ENCODE data around the gene PANK4. TPM values are rescaled to one million over a fixed set of nuclear protein-coding genes. Genes with fewer than 3 reads are reported as not detected.

Gene PANK4
- polyA plus RNA-seq, 2 of the 4 experiments (the other 2 are of a cell fraction), result 8.1 to 13.8 TPM

DNA sequence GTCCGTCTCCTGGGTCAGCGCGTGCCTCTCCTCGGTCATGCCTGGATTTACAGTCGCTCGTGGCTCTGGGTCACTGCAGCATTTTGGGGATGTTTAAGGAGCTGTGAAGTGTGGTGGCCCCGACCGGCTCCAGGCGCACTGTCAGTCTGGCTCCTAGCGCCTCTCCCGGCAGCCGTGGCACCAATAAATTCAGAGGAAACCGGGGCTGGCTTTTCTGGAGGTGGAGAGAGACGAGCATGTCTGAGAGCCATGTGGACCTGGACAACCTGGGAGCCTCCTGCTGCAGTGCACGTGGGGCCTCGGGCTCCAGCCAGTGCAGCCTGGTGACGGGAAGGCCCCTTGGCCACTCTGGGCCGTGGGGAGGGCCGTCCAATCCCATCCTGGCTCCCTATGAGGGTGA, 33.2 kb downstream of the PANK4 start:
- TF ChIP-seq RAD21 (conservative IDR thresholded peaks at IDR 0.05 in 1 of 2, IDR thresholded peaks at IDR 0.05 in 1 of 2) (no peak), ZSCAN20 (CRISPR knock-in tag; IDR thresholded peaks at IDR 0.05) (no peak), HDAC2 (IDR thresholded peaks at IDR 0.05) (no peak), HOXB13 (CRISPR knock-in tag; IDR thresholded peaks at IDR 0.05; ENCODE audit: low read depth) (no peak), HOXA7 (CRISPR knock-in tag; IDR thresholded peaks at IDR 0.05) (no peak), EP300 (IDR thresholded peaks at IDR 0.05) (no peak), FOXS1 (CRISPR knock-in tag; IDR thresholded peaks at IDR 0.05) (no peak), ESRRA (IDR thresholded peaks at IDR 0.05; ENCODE audit: borderline replicate concordance, low read length) (no peak), E2F6 (IDR thresholded peaks at IDR 0.05; ENCODE audit: borderline replicate concordance, low read depth) (no peak), CBX2 (IDR thresholded peaks at IDR 0.05; ENCODE audit: borderline replicate concordance, low read depth) (no peak), CHD4 (IDR thresholded peaks at IDR 0.05; ENCODE audit: borderline replicate concordance) (no peak), POLR2A (IDR thresholded peaks at IDR 0.05; ENCODE audit: low read length) (no peak), NFE2L2 (conservative IDR thresholded peaks at IDR 0.05; ENCODE audit: low read length) (no peak), RNF2 (IDR thresholded peaks at IDR 0.05; ENCODE audit: borderline replicate concordance, low read depth) (no peak), JUN (IDR thresholded peaks at IDR 0.05) (no peak)
- TF ChIP-seq, protein P1, sequence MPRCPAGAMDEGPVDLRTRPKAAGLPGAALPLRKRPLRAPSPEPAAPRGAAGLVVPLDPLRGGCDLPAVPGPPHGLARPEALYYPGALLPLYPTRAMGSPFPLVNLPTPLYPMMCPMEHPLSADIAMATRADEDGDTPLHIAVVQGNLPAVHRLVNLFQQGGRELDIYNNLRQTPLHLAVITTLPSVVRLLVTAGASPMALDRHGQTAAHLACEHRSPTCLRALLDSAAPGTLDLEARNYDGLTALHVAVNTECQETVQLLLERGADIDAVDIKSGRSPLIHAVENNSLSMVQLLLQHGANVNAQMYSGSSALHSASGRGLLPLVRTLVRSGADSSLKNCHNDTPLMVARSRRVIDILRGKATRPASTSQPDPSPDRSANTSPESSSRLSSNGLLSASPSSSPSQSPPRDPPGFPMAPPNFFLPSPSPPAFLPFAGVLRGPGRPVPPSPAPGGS (IDR thresholded peaks at IDR 0.05), result no peak
- TF ChIP-seq, protein P2, sequence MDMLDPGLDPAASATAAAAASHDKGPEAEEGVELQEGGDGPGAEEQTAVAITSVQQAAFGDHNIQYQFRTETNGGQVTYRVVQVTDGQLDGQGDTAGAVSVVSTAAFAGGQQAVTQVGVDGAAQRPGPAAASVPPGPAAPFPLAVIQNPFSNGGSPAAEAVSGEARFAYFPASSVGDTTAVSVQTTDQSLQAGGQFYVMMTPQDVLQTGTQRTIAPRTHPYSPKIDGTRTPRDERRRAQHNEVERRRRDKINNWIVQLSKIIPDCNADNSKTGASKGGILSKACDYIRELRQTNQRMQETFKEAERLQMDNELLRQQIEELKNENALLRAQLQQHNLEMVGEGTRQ (IDR thresholded peaks at IDR 0.05), result no peak
- TF ChIP-seq, protein P3, sequence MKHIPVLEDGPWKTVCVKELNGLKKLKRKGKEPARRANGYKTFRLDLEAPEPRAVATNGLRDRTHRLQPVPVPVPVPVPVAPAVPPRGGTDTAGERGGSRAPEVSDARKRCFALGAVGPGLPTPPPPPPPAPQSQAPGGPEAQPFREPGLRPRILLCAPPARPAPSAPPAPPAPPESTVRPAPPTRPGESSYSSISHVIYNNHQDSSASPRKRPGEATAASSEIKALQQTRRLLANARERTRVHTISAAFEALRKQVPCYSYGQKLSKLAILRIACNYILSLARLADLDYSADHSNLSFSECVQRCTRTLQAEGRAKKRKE (CRISPR knock-in tag; IDR thresholded peaks at IDR 0.05; ENCODE audit: low read depth), result no peak
- TF ChIP-seq, protein P4, sequence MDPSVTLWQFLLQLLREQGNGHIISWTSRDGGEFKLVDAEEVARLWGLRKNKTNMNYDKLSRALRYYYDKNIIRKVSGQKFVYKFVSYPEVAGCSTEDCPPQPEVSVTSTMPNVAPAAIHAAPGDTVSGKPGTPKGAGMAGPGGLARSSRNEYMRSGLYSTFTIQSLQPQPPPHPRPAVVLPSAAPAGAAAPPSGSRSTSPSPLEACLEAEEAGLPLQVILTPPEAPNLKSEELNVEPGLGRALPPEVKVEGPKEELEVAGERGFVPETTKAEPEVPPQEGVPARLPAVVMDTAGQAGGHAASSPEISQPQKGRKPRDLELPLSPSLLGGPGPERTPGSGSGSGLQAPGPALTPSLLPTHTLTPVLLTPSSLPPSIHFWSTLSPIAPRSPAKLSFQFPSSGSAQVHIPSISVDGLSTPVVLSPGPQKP (IDR thresholded peaks at IDR 0.05; ENCODE audit: low read depth, low read length), result no peak
- TF ChIP-seq, protein P5, sequence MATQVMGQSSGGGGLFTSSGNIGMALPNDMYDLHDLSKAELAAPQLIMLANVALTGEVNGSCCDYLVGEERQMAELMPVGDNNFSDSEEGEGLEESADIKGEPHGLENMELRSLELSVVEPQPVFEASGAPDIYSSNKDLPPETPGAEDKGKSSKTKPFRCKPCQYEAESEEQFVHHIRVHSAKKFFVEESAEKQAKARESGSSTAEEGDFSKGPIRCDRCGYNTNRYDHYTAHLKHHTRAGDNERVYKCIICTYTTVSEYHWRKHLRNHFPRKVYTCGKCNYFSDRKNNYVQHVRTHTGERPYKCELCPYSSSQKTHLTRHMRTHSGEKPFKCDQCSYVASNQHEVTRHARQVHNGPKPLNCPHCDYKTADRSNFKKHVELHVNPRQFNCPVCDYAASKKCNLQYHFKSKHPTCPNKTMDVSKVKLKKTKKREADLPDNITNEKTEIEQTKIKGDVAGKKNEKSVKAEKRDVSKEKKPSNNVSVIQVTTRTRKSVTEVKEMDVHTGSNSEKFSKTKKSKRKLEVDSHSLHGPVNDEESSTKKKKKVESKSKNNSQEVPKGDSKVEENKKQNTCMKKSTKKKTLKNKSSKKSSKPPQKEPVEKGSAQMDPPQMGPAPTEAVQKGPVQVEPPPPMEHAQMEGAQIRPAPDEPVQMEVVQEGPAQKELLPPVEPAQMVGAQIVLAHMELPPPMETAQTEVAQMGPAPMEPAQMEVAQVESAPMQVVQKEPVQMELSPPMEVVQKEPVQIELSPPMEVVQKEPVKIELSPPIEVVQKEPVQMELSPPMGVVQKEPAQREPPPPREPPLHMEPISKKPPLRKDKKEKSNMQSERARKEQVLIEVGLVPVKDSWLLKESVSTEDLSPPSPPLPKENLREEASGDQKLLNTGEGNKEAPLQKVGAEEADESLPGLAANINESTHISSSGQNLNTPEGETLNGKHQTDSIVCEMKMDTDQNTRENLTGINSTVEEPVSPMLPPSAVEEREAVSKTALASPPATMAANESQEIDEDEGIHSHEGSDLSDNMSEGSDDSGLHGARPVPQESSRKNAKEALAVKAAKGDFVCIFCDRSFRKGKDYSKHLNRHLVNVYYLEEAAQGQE (IDR thresholded peaks at IDR 0.05), result no peak
- POLR2A ChIA-PET, result no interaction called here
- FAIRE-seq (no peak), ATAC-seq (no peak), DNase-seq (ENCODE audit: low read depth in 1 of 2, low spot score in 1 of 2) (no peak)
- CTCF ChIA-PET, result interaction anchor here (0.9 to 1.2 kb wide), 3 partner anchors 38 to 54 kb away, joined by 3 to 5 read pairs (median 3); no protein-coding TSS in a partner anchor
- H3K4me1 ChIP-seq, result peaks cover 16% of the 10 kb centered on the region
- H3K4me3 ChIP-seq, result no peak overlapping the region
- peaks cover 5% of the 10 kb centered on the region; the same call in 1 of the 3 replicates for H3K9me3 ChIP-seq
- H3K27ac ChIP-seq, result peak overlapping the region in 1 of 2 experiments; percentile 79; a peak in 1 of 6 replicates
- WGBS (ENCODE audit: missing lambda C conversion rate), result 94% methylated on average over 6 of the region's 19 CpGs
- no peak overlapping the region for H3K4me2 ChIP-seq

Data from A549 (cell line).